PFSK-1 (cell line): ENCODE results near the gene CMIP.

Experiments
- POLR2AphosphoS5 ChIP-seq: IDR thresholded peaks from 2 replicates; pipeline ENCODE4 v1.6.1; 2012; ENCODE audit warnings: low read depth, mild to moderate bottlenecking, control low read depth, low read length, moderate library complexity
- TF ChIP-seq, protein P1 (sequence below), 2 experiments: IDR thresholded peaks; 2 replicates each; pipeline versions ENCODE4 v1.6.1 to v1.8.0; 2011 to 2012; ENCODE audit warnings: low read depth in 2 of 2, low read length in 2 of 2, control low read depth in 1 of 2, inconsistent platforms in 1 of 2, mild to moderate bottlenecking in 1 of 2, moderate library complexity in 1 of 2; ENCODE audit not compliant: insufficient read depth in 1 of 2

DNA sequence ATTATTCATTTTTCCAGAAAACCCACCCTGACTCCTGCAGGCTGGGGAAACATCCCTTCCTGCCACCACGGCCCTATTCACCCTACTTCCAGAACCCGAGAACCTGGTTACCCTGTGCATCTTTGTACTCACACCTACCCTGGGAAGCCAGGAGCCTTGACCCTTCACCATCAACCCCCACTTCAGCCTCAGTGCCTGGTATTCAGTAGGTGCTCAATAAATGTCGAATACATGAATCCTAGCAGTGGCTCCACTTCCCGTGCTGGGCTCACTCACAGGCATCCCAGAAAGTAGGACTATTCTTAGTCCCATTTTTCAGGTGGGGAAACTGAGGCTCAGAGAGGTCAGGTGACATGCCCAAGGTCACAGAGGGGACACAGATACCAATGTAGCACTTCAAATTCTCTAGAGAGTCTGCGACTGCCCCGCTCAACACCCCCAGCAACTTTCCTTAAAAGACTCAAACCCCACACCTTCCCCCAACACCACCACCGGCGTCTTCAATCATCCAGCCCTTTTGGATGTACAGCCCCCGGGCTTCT lies 36.1 kb upstream of the CMIP start:
- TF ChIP-seq, protein P1, sequence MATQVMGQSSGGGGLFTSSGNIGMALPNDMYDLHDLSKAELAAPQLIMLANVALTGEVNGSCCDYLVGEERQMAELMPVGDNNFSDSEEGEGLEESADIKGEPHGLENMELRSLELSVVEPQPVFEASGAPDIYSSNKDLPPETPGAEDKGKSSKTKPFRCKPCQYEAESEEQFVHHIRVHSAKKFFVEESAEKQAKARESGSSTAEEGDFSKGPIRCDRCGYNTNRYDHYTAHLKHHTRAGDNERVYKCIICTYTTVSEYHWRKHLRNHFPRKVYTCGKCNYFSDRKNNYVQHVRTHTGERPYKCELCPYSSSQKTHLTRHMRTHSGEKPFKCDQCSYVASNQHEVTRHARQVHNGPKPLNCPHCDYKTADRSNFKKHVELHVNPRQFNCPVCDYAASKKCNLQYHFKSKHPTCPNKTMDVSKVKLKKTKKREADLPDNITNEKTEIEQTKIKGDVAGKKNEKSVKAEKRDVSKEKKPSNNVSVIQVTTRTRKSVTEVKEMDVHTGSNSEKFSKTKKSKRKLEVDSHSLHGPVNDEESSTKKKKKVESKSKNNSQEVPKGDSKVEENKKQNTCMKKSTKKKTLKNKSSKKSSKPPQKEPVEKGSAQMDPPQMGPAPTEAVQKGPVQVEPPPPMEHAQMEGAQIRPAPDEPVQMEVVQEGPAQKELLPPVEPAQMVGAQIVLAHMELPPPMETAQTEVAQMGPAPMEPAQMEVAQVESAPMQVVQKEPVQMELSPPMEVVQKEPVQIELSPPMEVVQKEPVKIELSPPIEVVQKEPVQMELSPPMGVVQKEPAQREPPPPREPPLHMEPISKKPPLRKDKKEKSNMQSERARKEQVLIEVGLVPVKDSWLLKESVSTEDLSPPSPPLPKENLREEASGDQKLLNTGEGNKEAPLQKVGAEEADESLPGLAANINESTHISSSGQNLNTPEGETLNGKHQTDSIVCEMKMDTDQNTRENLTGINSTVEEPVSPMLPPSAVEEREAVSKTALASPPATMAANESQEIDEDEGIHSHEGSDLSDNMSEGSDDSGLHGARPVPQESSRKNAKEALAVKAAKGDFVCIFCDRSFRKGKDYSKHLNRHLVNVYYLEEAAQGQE (IDR thresholded peaks at IDR 0.05; ENCODE audit: insufficient read depth in 1 of 2, low read depth in 2 of 2, low read length in 2 of 2), result no peak
- no peak for TF ChIP-seq POLR2AphosphoS5
